HL-60/S4 treated with retinoic acid at 250 ng/mL for 4 days and 3 days (cell line): Measurements from ENCODE around the gene VPS4A.
"Not testable (repeated sequence)": the region's sequence is repeated elsewhere in the genome, so short reads cannot be mapped to it uniquely, and the experiment has no call there.

Source experiments
- in situ Hi-C: fragments of 300-500 bp; cut with MboI; formaldehyde crosslinking; loops from 2 replicates; pipeline ENCODE4 v1.7.0; 2022; ENCODE audit warnings: low sequenced_read_pairs

The VPS4A gene

GRCh38 chr16:69310653-69311532 lies at the start of gene VPS4A:
VPS4A (plus strand) TSS chr16:69311350; CDS start chr16:69311512, 162 bp downstream.
- in situ Hi-C loops = no loop called here

GRCh38 chr16:69266334-69267063 lies 44.7 kb upstream of the VPS4A start:
- in situ Hi-C loops = no loop called here

GRCh38 chr16:69267633-69268032 lies 43.5 kb upstream of the VPS4A start:
- in situ Hi-C loops = no loop called here

- in situ Hi-C loops = no loop called here
Measured at GRCh38 chr16:69270395-69270794, 40.8 kb upstream of the VPS4A start.

GRCh38 chr16:69270831-69271230 lies 40.3 kb upstream of the VPS4A start:
- in situ Hi-C loops = no loop called here

GRCh38 chr16:69273009-69273408 lies 38.1 kb upstream of the VPS4A start:
- in situ Hi-C loops = no loop called here

- in situ Hi-C loops = no loop called here
Measured at GRCh38 chr16:69274699-69275235, 36.4 kb upstream of the VPS4A start.

GRCh38 chr16:69276148-69277115 lies 34.7 kb upstream of the VPS4A start:
- in situ Hi-C loops = no loop called here

- in situ Hi-C loops = no loop called here
Measured at GRCh38 chr16:69277413-69277812, 33.7 kb upstream of the VPS4A start.

GRCh38 chr16:69283851-69284250 lies 27.3 kb upstream of the VPS4A start:
- in situ Hi-C loops = no loop called here

GRCh38 chr16:69285240-69285639 lies 25.9 kb upstream of the VPS4A start:
- in situ Hi-C loops = loop anchor here (5.0 kb wide), 1 partner anchor 133 kb away; no protein-coding TSS in a partner anchor

- in situ Hi-C loops = loop anchor here (5.0 kb wide), 1 partner anchor 135 kb away; no protein-coding TSS in a partner anchor
Measured at GRCh38 chr16:69286941-69287713, 24.0 kb upstream of the VPS4A start.

GRCh38 chr16:69291657-69292056 lies 19.5 kb upstream of the VPS4A start:
- in situ Hi-C loops = not testable (repeated sequence)

- in situ Hi-C loops = no loop called here
Measured at GRCh38 chr16:69293401-69293800, 17.7 kb upstream of the VPS4A start.

GRCh38 chr16:69294051-69294450 lies 17.1 kb upstream of the VPS4A start:
- in situ Hi-C loops = no loop called here

GRCh38 chr16:69296771-69297170 lies 14.4 kb upstream of the VPS4A start:
- in situ Hi-C loops = not testable (repeated sequence)

GRCh38 chr16:69298261-69298660 lies 12.9 kb upstream of the VPS4A start:
- in situ Hi-C loops = no loop called here

GRCh38 chr16:69301187-69301586 lies 10.0 kb upstream of the VPS4A start:
- in situ Hi-C loops = no loop called here

- in situ Hi-C loops = no loop called here
Measured at GRCh38 chr16:69301861-69302260, 9.3 kb upstream of the VPS4A start.

- in situ Hi-C loops = no loop called here
Measured at GRCh38 chr16:69302301-69302700, 8.8 kb upstream of the VPS4A start.
